GM19328 (cell line): Measurements from ENCODE around the gene CD46.

Source experiments
- ATAC-seq: cut with Tn5 transposase; IDR thresholded peaks from one replicate; pipeline ENCODE4 v1.9.1; 2021; ENCODE audit warnings: mild to moderate bottlenecking, moderate library complexity; ENCODE audit not compliant: unreplicated experiment

The CD46 gene

DNA sequence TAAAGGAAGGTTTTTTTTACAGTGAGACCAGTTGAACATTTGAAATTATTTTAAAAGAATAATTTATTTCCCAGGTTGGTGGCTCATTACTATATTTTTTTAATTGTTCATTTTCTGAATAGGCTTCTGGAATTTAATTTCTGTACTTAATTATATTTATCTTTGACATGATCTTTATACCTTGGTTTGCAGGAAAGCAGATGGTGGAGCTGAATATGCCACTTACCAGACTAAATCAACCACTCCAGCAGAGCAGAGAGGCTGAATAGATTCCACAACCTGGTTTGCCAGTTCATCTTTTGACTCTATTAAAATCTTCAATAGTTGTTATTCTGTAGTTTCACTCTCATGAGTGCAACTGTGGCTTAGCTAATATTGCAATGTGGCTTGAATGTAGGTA lies 41.5 kb downstream of the CD46 start:
- no peak for ATAC-seq

GRCh38 chr1:207794861-207795260 lies 43.0 kb downstream of the CD46 start:
- ATAC-seq = no peak

GRCh38 chr1:207797229-207797973 lies 45.5 kb downstream of the CD46 start:
- no peak for ATAC-seq

DNA sequence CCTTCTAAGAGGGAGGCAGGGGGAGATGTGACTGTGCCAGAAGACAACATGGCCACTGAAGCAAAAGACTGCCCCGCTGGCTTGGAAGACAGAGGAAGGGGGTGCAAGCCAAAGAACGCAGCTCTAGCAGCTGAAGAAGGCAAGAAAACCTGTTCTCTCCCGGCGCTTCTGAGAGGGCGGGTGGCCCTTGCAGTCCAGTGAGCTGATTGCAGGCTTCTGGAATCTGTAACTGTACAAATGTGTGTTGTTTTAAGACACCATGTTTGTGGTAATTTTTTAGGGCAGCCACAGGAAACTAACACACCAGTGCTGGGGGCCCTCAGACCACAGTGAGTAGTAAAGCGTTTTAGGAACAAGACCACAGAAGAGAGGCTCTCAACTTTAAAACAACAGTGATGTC lies 47.0 kb downstream of the CD46 start:
- ATAC-seq = no peak

- no peak for ATAC-seq
Observed at GRCh38 chr1:207799989-207800648, 48.3 kb downstream of the CD46 start.

DNA sequence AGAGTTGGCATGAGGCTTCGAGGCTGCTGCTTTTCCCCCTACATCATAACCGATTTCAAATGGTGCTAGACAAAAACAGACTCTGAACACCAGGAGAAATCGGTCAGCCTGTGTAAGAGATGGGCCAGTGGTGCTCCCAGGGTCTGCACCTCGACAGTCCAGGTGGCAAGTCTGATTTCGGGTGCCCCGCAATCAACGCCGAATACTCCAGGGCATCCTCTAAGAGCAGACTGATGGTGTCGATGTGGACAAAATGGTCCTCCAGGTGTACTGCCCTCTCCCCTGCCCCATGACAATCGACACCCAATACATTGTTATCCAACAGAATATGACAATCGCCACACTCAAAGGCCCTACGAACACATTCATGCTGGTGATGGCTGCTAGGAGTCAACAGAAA lies 50.0 kb downstream of the CD46 start:
- no peak for ATAC-seq

- ATAC-seq = no peak
Observed at GRCh38 chr1:207803678-207804077, 51.8 kb downstream of the CD46 start.

GRCh38 chr1:207804721-207805468 lies 53.0 kb downstream of the CD46 start:
- no peak for ATAC-seq

DNA sequence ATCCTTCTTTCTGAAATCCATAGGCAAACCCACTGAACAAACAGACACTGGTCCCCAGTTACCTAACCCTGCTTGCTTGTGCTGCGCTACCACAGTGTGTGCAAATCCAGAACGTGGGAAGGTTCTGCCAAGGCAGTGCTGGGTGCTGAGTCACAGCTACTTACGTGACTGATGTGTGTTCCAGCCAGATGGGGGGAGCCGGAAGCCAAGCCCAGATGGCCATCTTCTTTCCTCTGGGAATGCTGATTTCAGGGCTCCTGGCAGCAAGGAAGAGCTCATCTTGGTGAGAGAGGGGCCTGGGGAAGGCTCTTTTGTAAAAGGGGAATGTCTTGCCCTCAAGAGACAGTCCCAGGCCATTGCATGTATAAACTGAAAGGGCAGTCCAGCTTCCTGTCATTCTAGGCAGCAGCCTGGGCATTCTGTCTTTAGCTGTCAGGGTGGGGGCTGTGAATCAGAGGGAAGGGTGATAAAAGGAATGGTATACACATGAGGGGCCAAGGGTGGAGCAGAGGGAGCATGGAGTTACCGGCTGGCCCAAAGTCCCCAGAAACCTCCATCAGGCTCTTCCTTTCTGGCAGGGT lies 54.1 kb downstream of the CD46 start:
- ATAC-seq = no peak

DNA sequence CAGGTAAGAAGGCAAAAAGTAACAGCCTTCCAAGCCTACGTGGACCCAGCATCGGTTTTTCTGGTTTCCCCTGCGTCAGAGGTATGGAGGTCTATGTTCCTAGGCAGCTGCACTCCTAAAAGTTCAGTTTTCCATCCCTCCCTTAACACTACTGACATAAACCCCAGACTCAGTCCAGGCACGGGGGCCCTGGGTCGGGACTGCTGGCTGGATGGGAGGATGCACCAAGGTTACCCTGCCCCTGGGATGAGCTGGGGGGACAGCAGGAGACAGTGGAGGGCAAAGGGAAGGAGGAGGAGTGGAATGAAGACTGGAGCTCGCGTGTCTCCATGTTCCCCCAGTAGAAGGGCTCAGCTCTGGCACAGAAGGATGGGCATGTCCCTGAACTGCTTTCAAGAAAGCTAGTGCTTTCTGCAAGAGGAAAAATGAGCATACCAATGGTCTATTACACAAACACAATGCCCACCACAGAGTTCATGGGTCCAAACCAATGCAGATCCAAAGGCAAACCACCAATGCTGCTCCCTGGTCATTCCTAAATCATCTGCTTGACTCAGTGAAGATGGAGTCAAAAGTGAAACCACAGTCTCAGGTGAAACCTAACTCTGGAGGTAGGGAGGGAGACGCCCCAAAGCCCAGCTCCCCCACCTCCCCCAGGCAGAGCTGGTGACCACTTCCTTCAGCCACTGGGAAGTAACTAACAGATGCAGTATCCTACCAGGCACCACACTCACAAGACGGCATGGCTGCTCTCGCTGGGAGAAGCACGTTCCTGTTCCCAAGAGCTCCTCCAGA lies 54.9 kb downstream of the CD46 start:
- ATAC-seq = no peak

- ATAC-seq = no peak
Observed at GRCh38 chr1:207807326-207807689, 55.5 kb downstream of the CD46 start.

GRCh38 chr1:207807690-207808321 lies 56.0 kb downstream of the CD46 start:
- ATAC-seq = no peak

GRCh38 chr1:207808322-207808705 lies 56.5 kb downstream of the CD46 start:
- ATAC-seq = no peak

GRCh38 chr1:207808911-207809555 lies 57.2 kb downstream of the CD46 start:
- ATAC-seq = no peak

DNA sequence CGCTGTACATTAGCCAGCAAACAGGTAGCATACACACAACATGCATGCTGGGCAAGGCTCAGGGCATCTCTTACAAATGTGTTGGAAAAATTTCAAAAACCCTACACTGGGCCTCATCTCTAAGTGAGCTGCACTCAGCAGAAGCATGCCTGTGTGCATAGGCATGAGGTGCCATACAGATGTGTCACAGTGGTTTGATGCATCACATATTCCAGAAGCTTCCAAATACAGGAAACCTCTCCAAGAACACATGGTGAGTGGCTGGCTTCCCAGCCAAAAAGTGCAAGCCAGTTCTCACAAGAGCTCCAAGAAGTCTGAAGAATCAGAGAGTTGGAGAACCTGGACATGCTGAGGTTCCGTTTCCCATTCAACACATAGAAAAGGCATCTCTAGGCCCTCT lies 58.3 kb downstream of the CD46 start:
- no peak for ATAC-seq

DNA sequence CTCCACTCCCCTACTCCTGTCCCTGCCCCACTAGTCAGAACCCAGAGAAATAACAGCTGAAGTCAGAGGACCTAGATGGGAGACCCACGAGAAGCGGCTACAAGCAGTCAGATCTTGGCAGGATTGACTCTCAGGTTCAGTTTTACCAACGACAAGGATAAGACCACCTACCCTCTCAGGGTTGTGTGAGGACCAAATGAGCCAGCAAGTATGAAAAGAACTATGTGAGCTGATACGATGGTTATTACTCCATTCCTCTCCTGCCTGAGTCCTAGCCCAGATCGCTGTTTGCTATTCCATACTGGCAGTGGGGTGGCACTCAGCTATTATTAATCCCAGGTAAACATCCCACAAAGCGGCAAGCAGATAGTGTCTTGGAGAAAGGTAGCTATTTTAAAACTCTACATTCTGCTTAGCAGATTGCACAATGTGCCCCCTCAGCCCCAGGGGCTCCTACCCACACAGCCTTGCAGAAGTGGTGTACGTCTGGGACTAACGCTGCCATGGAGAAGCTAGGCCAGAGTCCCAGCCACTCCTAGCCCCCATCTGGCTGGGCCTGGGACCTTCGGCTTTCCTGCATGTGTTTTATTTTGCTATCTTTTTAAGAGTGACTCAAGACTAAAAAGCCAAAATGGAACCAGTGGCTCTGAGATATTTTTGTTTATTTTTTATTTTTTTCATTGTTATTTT lies 58.9 kb downstream of the CD46 start:
- no peak for ATAC-seq

GRCh38 chr1:207811319-207811718 lies 59.5 kb downstream of the CD46 start:
- ATAC-seq = no peak

DNA sequence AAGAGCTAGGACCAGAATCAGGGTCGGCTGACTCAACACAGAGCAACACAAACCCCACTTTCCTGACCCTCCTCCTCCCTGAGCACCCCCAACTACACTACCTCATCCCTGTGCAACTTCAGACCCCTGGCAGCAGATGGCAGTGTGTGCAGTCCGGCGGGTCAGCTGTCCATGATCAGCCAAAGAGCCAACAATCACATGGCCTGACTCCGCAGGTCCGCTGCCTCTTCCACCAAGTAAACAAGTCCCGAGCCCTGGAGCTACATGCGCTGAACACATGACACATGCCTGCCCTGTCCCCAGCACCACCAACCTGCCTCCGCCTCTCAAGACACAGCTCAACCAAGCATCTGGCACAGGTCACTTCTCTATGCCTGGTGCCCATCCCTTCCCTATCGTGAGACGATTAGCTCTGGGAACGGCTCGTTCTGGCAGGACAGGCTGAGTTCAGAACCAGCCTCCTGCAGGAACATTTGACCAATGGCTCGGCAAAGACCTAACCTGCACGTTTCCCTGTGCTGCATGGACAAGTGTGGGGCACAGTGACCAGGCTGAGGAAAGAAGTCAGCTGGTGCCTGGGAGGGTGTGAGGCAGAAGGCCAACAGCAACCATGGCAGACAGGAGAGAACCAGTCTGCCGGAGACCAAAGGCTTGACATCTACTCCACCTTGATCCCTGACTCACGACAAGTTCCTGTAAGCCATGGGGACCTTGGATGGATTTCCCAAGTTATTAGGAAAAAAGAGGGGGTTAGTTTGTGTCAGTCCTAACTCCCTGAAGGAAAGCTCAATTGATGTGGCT lies 60.3 kb downstream of the CD46 start:
- ATAC-seq = no peak
